IPS-NIHi7 (cell line): Measurements from ENCODE around the gene ADARB1.
A peak's percentile ranks its signal among the peaks of the same experiment; 100 is the strongest.

Source experiments
- DNase-seq: peaks from one replicate; pipeline ENCODE4 v3.0.0; 2012; ENCODE audit warnings: mixed read lengths; ENCODE audit errors: extremely low spot score

ADARB1 gene

DNA sequence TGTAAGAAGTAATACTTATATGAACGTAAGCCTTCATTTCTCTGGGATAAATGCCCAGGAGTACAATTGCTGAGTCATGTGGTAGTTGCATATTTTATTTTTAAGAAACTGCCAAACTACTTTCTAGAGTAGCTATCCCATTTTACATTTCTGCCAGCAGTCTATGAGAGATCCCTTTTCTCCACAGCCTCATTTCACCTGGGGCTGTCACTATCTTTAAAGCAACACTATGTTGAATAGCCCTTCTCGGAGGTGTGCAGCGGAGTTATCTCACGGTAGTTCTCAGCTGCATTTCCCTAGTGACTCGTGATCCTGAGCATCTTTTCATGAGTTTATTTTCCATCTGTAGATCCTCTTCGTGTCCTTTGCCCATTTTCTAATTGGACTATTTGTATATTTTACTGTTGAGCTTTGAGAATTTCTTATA is 93.4 kb downstream of the ADARB1 start:
- no peak for DNase-seq

DNA sequence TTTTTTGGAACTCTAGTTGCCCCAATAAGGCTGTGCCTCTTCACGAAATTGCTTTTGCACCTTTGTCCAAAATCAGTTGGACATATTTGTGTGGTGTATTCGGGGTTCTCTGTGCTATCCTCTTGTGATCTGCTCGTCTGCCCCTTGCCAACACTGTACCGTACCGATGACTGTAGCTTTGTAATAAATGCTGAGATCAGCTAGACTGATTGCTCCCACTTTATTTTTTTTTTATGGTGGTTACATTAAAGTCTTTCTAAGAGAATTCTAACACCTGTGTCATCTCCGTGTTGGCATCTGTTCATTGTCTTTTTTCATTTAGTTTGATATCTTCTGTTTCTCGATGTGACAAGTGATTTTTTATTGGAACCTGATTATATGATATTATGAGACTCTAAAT is 94.1 kb downstream of the ADARB1 start:
- DNase-seq: no peak

DNA sequence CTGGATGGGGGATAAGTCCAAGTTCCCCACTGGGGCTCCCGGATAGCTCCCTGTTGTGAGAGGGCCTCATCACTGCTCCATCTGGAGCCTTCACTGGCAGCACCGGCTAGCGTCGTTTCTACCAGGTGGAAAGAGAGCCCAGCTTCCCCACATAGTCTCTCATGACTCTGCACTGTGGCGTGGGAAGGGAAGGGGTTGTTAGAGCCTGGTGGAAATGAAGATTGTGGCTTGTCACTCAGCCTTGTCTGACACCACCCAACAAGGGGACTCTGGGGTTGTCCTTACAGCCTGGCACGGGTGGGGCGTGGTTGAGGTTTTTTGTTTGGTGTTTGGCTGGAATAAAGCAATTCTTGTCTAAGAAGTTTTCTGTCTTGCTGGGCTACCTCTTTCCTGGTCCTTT is 94.6 kb downstream of the ADARB1 start:
- DNase-seq: no peak

DNA sequence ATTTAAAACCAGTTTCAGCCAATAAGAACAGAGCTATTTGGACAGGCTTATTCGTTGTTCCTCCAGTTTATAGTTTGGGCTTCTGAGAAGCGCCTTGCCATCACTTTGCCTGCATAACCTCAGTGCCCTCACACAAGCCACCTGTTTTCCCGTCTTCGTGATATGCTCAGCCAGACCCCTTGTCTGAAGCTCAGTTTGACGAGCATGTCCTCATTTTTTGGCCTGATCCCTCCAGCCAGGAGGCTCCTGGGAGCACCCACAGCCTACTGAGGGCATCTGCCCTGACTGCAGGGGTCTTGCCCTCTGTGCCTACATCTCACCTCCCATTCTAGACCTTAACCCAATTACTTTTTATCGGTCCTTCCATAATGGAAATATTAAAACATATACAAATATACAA is 95.3 kb downstream of the ADARB1 start:
- no peak for DNase-seq

DNA sequence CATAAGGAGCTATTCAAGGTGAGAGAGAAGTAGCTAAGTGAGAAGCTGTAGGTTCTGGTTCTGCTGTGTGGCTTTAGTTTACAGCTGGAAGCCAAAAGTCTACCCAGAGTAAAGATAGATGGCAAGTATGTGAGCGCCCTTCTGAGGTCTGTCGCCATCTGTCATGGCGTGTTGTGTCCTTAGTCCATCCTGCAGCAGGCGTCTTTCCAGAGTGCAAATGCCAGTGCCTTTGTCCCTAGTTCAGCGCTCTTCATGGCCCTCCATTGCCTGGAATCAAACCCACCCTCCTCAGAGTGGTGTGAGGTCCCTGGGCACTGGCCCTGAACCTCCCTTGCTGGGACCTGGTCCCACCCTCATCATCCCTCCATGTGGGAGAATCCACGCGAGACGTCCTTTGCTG is 96.6 kb downstream of the ADARB1 start:
- DNase-seq: no peak

DNA sequence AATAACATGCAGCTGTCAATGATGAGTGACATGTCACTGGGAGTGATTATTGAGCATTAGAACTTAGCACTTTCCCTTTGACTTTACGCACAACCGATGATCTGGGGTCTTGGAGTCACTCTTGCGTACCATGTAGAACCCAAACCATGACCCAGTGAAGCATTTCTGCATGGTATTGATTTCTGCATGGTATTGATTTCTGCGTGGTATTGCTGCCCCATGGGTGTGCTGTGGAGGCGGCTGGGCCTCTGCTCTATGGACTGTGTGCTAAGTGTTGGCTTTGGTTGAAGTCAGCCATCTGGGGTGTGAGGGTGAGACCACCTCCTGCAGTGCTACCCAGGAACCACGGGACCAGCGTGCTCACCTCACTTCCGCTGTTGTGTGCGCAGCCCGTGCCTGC is 98.0 kb downstream of the ADARB1 start:
- DNase-seq: no peak

DNA sequence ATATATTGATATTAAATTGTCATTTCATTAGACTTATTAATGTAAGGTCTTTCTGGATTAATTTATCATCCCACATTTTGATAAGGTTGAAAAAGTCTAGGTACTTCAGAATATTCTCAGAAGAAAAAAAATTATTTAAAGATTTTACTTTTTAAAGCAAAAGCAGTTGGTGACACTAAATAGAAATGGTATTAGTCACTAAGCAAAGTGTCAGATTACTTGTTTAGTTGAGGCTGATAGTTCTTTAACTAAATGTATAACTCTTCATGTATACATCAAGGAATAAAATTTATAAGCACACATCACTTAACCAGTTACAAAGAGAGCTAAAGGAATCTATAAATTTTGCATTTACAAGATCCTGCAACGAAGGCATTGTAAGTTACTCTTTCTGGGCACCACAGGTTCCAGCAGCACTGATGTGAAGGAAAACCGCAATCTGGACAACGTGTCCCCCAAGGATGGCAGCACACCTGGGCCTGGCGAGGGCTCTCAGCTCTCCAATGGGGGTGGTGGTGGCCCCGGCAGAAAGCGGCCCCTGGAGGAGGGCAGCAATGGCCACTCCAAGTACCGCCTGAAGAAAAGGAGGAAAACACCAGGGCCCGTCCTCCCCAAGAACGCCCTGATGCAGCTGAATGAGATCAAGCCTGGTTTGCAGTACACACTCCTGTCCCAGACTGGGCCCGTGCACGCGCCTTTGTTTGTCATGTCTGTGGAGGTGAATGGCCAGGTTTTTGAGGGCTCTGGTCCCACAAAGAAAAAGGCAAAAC is 101.1 kb downstream of the ADARB1 start:
- no peak for DNase-seq

DNA sequence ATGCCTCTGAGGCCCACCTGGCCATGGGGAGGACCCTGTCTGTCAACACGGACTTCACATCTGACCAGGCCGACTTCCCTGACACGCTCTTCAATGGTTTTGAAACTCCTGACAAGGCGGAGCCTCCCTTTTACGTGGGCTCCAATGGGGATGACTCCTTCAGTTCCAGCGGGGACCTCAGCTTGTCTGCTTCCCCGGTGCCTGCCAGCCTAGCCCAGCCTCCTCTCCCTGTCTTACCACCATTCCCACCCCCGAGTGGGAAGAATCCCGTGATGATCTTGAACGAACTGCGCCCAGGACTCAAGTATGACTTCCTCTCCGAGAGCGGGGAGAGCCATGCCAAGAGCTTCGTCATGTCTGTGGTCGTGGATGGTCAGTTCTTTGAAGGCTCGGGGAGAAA is 101.8 kb downstream of the ADARB1 start:
- DNase-seq: no peak

DNA sequence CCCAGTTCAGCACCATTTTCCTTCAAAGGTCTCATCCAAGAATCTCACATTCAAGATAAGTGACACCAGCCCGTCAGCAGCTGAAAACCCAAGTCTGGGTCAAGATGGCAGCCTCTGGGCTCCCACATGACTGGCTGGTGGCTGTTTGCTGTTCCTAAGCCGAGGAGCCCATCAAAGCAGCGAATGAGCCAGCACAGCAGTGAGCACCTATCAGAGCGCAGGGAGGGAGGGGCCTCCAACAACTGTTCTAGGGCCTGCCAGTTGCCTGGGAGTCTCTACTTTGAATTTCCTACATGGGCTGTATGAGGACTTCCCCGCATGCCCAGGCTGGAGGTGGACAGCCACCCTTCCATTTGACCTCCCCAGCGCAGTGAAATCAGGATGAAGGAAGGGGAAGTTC is 102.7 kb downstream of the ADARB1 start:
- no peak for DNase-seq

DNA sequence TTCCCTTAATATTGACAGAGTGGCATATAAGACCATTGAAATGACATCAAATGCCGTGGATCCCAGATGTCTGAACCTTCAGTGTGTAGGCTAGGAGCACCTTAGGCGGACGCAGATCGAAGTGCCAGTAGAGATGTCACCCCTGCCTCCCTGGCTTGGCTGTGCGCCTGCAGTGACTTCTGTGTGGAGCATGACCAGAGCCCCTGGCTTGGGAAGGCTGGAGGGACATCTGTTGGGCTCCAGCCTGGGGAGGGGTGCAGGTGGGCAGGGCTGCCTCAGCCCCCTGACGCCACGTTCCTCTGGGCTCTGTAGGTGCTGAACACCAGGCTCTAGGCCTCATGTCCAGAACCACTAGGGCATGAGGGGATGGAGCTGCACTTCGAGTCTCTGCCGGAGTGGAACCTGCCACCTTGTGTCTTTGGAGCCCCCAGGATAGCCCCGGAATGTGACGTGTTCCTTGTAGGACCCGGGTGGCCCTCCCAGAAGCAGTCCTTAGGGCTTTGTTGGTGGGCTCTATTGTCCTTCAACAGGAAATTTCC is 103.8 kb downstream of the ADARB1 start:
- DNase-seq: no peak

DNA sequence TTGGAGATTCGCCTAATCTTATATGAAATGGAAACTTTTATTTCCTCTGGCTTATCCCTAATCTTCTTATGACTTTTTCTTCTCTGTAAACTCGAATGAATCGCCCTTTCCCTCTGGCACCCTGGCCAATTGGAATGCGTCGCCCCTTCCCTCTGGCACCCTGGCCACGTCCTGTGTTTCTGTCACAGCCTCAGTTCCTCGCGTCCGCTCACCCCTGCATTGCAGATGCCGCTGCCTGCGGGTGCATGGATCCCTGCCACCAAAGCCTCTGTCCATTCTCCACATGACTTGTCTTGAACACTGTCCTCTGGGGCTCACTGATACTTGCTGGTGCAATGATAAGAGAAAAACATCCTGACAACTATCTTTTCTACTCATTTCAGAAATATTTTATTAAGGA is 104.6 kb downstream of the ADARB1 start:
- no peak for DNase-seq

DNA sequence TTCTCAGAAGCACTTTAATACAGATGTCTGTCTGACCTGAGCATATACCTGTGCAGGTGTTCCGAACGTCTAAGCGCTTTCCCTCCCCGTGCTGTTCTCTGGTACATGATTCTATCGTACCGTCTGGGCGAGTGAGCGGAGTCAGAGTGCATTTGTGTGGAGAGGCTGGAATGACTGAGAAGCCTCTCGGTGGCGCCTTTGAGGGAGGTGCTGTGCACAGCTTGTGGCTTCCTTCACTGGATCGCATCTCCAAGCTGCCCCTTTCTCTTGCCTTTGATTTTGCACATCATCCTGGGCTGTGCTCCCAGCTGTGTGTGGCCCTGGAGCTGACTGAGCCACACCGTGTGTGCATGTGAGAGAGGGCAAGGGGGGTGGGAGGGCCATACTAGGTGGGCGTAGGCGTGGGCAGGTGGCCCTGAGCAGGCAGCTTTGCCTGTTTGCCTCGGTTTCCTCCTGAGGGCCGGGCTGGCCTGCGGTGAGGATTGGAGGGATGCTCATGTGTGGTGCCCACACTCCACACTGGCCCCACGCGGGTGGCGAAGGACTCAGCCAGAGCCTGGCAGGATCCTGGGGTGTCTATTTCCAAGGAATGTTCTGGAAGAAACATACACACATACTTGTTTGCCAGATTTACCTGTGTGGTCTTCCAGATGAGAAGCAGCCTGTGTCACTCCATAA is 105.3 kb downstream of the ADARB1 start:
- no peak for DNase-seq

DNA sequence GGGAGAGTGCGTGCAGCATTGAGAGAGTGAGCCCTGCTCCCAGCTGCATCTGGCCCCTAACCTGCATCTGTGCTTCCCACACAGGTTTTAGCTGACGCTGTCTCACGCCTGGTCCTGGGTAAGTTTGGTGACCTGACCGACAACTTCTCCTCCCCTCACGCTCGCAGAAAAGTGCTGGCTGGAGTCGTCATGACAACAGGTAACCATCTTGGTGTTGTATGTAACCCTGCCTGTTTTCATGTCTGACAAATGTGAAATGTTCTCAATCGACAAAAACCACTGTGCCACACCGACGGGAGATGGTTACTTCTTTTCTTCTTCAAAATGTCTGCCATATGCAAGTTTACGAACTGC is 105.8 kb downstream of the ADARB1 start:
- DNase-seq: no peak

DNA sequence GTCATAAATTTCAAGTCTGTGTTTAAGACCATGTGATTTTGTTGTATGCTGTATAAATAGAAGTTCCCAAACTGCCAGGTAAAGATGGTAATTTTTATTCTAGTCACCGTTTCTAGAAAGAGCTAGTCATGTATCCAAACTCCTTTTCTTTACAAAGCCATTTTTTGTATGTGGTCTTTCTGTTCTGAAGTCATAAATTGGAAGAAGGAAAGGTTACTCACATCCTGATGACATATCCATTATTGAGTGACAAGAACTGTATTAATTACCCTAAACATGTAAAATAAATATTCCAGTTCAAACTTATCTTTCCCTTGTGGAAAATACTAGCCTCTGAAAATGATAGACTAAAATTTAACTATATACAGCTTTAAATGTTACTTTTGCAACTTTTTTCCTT is 108.6 kb downstream of the ADARB1 start:
- DNase-seq: no peak

DNA sequence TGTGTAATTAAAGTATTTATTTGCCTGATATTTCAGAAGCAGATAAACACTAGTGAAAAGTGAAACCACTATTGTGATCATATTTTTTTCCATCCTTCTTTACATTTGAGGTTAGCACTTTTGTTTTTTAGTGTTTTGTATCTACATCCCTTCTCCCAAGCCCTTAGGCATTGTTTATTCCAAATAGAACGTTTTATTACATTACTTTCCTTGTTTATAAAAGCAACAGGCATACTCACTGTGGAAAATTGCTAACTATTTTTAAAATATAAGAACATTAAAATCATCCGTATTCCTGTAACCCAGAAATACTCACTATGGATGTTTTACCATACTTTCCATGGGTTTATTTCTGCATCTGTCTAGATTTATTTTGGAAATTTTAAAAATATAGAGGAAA is 109.5 kb downstream of the ADARB1 start:
- DNase-seq: no peak

DNA sequence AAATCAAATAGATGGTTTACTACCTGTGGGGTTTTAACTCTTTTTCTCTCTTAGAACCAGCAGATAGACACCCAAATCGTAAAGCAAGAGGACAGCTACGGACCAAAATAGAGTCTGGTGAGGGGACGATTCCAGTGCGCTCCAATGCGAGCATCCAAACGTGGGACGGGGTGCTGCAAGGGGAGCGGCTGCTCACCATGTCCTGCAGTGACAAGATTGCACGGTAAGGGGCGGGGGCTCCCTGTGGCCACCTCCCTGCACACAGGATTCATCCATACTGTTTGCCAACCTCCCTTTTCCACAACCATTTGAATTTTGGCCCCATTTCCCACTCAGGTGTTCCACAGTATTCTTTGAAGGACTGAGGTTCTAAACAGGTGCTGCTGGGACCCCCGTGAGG is 110.5 kb downstream of the ADARB1 start:
- DNase-seq: no peak

DNA sequence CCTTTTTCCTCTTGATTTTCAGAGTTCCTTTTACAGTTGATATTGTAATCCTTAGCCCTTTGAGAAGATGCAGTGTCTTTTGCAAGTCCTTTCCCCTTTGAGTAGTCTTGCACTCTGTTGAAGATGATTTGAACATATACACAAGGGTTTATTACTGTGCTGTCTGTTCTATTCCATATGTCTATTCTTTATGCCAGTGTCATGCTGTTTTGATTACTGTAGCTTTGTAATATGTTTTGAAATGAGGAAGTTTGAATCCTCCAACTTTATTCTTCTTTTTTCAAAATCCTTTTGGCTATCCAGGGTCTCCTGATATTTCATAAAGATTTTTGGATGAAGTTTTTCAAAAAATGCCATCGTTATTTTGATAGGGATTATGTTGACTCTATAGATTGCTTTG is 112.3 kb downstream of the ADARB1 start:
- no peak for DNase-seq

DNA sequence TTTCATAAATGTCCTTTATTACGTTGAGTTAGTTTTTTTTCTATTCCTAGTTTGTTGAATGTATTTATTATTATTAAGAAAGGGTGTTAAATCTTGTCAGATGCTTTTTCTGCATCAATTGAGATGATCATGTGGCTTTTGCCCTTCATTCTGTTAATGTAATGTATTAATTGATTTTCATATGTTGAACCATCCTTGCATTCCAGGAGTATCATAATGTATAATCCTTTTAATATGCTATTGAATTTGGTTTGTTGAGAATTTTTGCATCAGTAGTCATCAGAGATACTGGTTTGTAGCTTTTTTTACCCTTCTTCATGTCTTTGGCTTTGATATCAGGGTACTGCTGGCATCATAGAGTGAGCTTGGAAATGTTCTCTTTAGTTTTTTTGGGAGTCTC is 113.3 kb downstream of the ADARB1 start:
- DNase-seq: no peak

DNA sequence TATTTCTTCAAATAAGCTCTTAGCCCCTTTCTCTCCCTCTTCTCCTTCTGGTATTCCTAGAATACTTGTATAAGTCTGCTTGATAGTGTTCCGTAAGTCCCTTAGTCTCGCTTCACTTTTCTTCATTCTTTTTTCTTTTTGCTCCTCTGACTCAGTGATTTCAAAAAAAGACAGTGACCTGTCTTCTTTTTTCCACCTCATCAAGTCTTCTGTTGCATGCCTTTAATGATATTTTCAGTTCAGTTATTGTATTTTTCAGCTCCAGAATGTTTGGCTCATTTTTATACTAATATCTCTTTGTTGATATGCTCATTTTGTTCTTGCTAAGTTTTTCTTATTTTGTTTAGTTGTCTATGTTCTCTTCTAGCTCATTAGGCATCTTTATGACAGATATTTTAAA is 115.6 kb downstream of the ADARB1 start:
- DNase-seq: no peak

DNA sequence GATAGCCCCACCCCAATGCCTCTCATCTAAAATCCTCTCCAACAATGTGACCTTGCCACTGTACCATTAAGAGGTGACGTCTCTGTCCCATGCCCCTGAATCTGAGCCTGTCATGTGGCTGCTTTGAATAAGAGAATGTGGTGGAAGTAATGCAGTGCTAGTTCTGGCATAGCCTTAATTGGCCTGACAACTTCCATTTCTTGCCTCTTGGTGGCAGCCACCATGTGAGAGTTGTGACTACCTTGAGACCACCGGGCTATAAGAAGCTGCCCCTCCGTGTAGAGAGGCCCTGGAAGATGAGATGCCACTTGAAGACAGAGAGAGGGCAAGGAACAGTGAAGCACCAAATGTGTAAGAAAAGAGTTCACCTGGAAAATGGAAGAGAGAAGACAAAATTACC is 118.0 kb downstream of the ADARB1 start:
- peak; percentile 45 for DNase-seq

DNA sequence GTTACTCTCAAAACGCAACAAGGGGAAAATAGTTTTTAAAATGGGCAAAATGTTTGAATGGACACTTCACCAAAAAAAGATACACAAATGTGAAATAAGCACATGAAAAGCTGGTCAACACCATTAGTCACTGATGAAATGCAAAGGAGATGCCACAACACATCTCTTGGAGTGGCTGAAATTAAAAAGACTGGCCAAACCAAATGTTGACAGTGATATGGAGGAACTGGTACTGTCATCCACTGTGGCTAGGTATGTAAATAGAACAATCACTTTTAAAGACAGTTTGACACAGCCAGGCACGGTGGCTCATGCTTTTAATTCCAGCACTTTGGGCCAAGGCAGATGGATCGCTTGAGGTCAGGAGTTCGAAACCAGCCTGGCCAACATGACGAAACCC is 122.2 kb downstream of the ADARB1 start:
- DNase-seq: no peak

DNA sequence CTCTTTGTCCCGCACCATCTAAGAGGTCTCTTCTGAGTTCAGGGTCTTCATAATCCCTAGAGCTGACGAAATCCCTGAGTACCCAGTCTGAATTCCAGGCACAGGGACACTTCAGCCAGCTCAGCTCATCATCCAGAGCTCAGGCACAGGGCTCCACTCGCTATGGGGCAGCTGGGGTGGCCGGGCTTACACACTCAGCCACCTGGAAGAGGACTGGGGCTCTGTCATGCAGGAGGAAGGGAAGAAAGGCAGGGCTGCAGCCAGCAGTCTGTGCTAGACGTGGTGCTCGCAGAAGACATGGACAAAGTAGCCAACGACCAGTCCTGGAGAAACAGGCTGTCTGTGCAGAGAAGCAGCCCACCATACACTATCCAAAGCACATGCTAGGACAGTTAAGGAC is 124.8 kb downstream of the ADARB1 start:
- no peak for DNase-seq

DNA sequence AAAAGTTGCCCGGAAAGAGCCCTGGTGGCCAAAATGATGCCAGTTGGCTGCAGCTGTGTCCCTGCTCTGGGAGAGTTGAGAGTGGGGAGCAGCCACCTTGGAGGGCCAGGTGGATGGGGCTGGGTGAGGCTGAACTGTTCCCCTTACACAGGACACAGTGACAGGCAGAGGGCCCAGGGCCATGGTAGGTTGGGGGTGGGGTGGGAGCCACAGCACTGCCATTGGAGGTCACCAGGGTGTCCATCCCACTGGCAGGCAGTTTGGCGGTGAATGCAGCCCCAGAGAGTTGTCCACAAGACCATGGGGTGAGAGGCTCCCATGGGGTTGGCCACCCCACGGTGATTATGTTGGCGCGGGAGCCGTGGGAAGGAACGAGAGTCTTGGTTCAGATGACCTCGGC is 125.7 kb downstream of the ADARB1 start:
- no peak for DNase-seq
